Peyer's patch (tissue), 4 donors: Measurements from ENCODE around the gene PPA1. TPM values are rescaled to one million over a fixed set of nuclear protein-coding genes. Genes with fewer than 3 reads are reported as not detected.

Experiments used
- DNase-seq, 3 donors: peaks; one replicate each; pipeline ENCODE4 v3.0.0-alpha.2; 2017 to 2019
- H3K27ac ChIP-seq, 4 donors: fragments of 200-600 bp; sonication (generic); one replicate each; pipeline ENCODE4 v1.5.1; 2016 to 2019
- H3K27me3 ChIP-seq, 2 donors: fragments of 200-600 bp; sonication (generic); one replicate each; pipeline ENCODE4 v1.5.1; 2019
- H3K36me3 ChIP-seq, 3 donors: fragments of 200-600 bp; sonication (generic); one replicate each; pipeline ENCODE4 v1.5.1; 2016 to 2019
- H3K4me1 ChIP-seq, 4 donors: fragments of 200-600 bp; sonication (generic); one replicate each; pipeline ENCODE4 v1.5.1; 2016 to 2019
- H3K4me3 ChIP-seq, 4 donors: fragments of 200-600 bp; sonication (generic); 1 replicate in 3 of 4; 2 replicates in 1 of 4; pipeline ENCODE4 v1.5.1; 2016 to 2019; ENCODE audit warnings: mild to moderate bottlenecking in 1 of 4
- H3K9me3 ChIP-seq, 4 donors: fragments of 200-600 bp; sonication (generic); one replicate each; pipeline ENCODE4 v1.5.1; 2016 to 2019; ENCODE audit warnings: mild to moderate bottlenecking in 1 of 4
- CTCF ChIP-seq, 6 experiments: fragments of 450-650 bp in 4 of 6; fragments of 200-600 bp in 2 of 6; sonication (generic) in 1 of 6; IDR thresholded peaks; one replicate each; pipeline ENCODE4 v1.5.1; 2017 to 2019; ENCODE audit warnings: antibody characterized with exemption in 6 of 6, mild to moderate bottlenecking in 3 of 6, moderate library complexity in 1 of 6
- POLR2A ChIP-seq, 2 donors: fragments of 450-650 bp; IDR thresholded peaks; one replicate each; pipeline ENCODE4 v1.5.1; 2017; ENCODE audit warnings: antibody characterized with exemption in 2 of 2, mild to moderate bottlenecking in 2 of 2, moderate library complexity in 2 of 2
- total RNA-seq, 4 donors: library from RNA; depleted of rRNA; stranded (reverse); fragments of >200 nt; gene quantifications; one replicate each; pipeline ENCODE4 v1.1.0, GENCODE V29; 2016

The PPA1 gene
- total RNA-seq, 4 donors from 2014 or later: 67.7 to 199 (median 110) TPM

GRCh38 chr10:70212277-70212676, 21.0 kb downstream of the PPA1 start:
- H3K9me3 ChIP-seq: no peaks in the 10 kb centered on the region
- no peaks in the 10 kb centered on the region for H3K4me1 ChIP-seq
- no peak for DNase-seq
- no peak for TF ChIP-seq CTCF (IDR thresholded peaks at IDR 0.05)
- TF ChIP-seq POLR2A (IDR thresholded peaks at IDR 0.05): no peak
- H3K4me3 ChIP-seq: no peak overlapping the region
- H3K36me3 ChIP-seq: peaks cover 0 to 98% (median 0%) of the 10 kb centered on the region in 3 donors
- no peak overlapping the region for H3K27ac ChIP-seq
- H3K27me3 ChIP-seq: no peaks in the 10 kb centered on the region

GRCh38 chr10:70206762-70207161, 26.5 kb downstream of the PPA1 start:
- H3K4me1 ChIP-seq: no peaks in the 10 kb centered on the region

GRCh38 chr10:70201105-70201504, 32.1 kb downstream of the PPA1 start:
- Histone ChIP-seq H3K36me3 (peaks cover 0 to 73% (median 0%) of the 10 kb centered on the region in 3 donors), H3K9me3 (no peaks in the 10 kb centered on the region), H3K27ac (no peak overlapping the region), H3K4me3 (no peak overlapping the region), H3K27me3 (no peaks in the 10 kb centered on the region), H3K4me1 (no peaks in the 10 kb centered on the region)
- DNase-seq: no peak
- TF ChIP-seq CTCF (IDR thresholded peaks at IDR 0.05) (no peak), POLR2A (IDR thresholded peaks at IDR 0.05) (no peak)

More at GRCh38 chr10:70206762-70207161, 26.5 kb downstream of the PPA1 start:
- no peak for TF ChIP-seq CTCF (IDR thresholded peaks at IDR 0.05)
- no peak for DNase-seq
- Histone ChIP-seq H3K4me3 (no peak overlapping the region), H3K27ac (no peak overlapping the region), H3K27me3 (no peaks in the 10 kb centered on the region), H3K36me3 (peaks cover 0 to 95% (median 0%) of the 10 kb centered on the region in 3 donors), H3K9me3 (no peaks in the 10 kb centered on the region)

GRCh38 chr10:70198696-70199466, 34.3 kb downstream of the PPA1 start:
- Histone ChIP-seq H3K27me3 (no peaks in the 10 kb centered on the region), H3K4me3 (no peak overlapping the region), H3K36me3 (peaks cover 0 to 51% (median 0%) of the 10 kb centered on the region in 3 donors), H3K4me1 (no peaks in the 10 kb centered on the region), H3K27ac (no peak overlapping the region), H3K9me3 (no peaks in the 10 kb centered on the region)
- TF ChIP-seq POLR2A (IDR thresholded peaks at IDR 0.05): no peak
- TF ChIP-seq CTCF (IDR thresholded peaks at IDR 0.05): no peak
- no peak for DNase-seq

- H3K9me3 ChIP-seq: no peaks in the 10 kb centered on the region
- TF ChIP-seq CTCF (IDR thresholded peaks at IDR 0.05) (no peak), POLR2A (IDR thresholded peaks at IDR 0.05) (no peak)
- no peaks in the 10 kb centered on the region for H3K4me1 ChIP-seq
- no peak for DNase-seq
- H3K27me3 ChIP-seq: no peaks in the 10 kb centered on the region
- H3K27ac ChIP-seq: no peak overlapping the region
- H3K4me3 ChIP-seq: no peak overlapping the region
- peaks cover 0 to 38% (median 0%) of the 10 kb centered on the region in 3 donors for H3K36me3 ChIP-seq
These were observed 35.8 kb downstream of the PPA1 start for GRCh38 chr10:70197235-70197945.
